ENCODE measurements around the gene MATN1.

Gene MATN1

GRCh38 chr1:30744060-30744756 lies 20.8 kb upstream of the MATN1 start:
- Mint-ChIP-seq H3K9me3 (no peaks in the 10 kb centered on the region), H3K27ac (peak overlapping the region; percentile 100), H3K36me3 (peaks cover 75 to 95% of the 10 kb centered on the region in 2 donors), H3K27me3 (no peaks in the 10 kb centered on the region), H3K4me3 (peak overlapping the region; percentile 72 to 88), H3K4me1 (peaks cover 87 to 100% of the 10 kb centered on the region in 2 donors)
- no peak for DNase-seq
- peak; percentile 5 to 29 for ATAC-seq (replicated peaks)

DNA sequence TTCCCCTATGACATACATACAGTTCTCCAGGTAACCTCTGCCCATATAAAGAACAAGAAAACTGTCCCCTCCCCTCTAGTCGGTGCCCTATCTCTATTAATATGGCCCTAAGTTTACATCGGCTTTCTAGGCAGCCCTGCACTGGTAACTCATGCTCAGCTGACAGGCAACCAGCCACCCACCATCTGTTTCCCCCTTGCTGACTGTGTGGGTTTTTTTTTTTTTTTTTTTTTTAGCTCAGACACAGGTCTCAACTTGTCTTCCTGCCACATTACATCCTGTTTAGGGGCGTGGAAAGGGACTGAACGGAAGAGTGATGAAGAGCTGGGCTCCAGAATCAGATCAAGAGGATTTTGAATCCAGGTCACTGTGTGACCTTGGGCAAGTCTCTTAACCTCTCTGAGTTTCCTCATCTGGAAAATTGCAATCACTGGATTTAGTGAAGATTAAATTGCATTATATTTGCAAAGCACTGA lies 20.2 kb upstream of the MATN1 start:
- H3K36me3 Mint-ChIP-seq, result peaks cover 75 to 95% of the 10 kb centered on the region in 2 donors
- H3K27ac Mint-ChIP-seq, result peak overlapping the region; percentile 100
- H3K27me3 Mint-ChIP-seq, result no peaks in the 10 kb centered on the region
- ATAC-seq (replicated peaks) (peak; percentile 54 to 67), DNase-seq (no peak)
- no peaks in the 10 kb centered on the region for H3K9me3 Mint-ChIP-seq
- peak overlapping the region; percentile 72 for H3K4me3 Mint-ChIP-seq
- H3K4me1 Mint-ChIP-seq, result peaks cover 84 to 100% of the 10 kb centered on the region in 2 donors

- no peak for DNase-seq
- H3K27ac Mint-ChIP-seq, result peak overlapping the region; percentile 100
- ATAC-seq (replicated peaks), result no peak
- H3K27me3 Mint-ChIP-seq, result no peaks in the 10 kb centered on the region
- peaks cover 83 to 100% of the 10 kb centered on the region in 2 donors for H3K4me1 Mint-ChIP-seq
- H3K36me3 Mint-ChIP-seq, result peaks cover 75 to 95% of the 10 kb centered on the region in 2 donors
- peak overlapping the region; percentile 72 for H3K4me3 Mint-ChIP-seq
- H3K9me3 Mint-ChIP-seq, result no peaks in the 10 kb centered on the region
These were observed 19.7 kb upstream of the MATN1 start for GRCh38 chr1:30742963-30743559.

- Mint-ChIP-seq H3K4me1 (peaks cover 78 to 100% of the 10 kb centered on the region in 2 donors), H3K27ac (peak overlapping the region; percentile 82), H3K27me3 (no peaks in the 10 kb centered on the region), H3K36me3 (peaks cover 75 to 96% of the 10 kb centered on the region in 2 donors), H3K9me3 (no peaks in the 10 kb centered on the region), H3K4me3 (peak overlapping the region; percentile 6 to 13)
- no peak for ATAC-seq (replicated peaks)
- DNase-seq, result no peak
These were observed 19.0 kb upstream of the MATN1 start for GRCh38 chr1:30742300-30742962.

- ATAC-seq (replicated peaks) (no peak), DNase-seq (no peak)
- Mint-ChIP-seq H3K27ac (peak overlapping the region; percentile 81), H3K9me3 (no peaks in the 10 kb centered on the region), H3K4me1 (peaks cover 68 to 100% of the 10 kb centered on the region in 2 donors), H3K36me3 (peaks cover 78 to 96% of the 10 kb centered on the region in 2 donors), H3K4me3 (peak overlapping the region; percentile 66 to 76), H3K27me3 (no peaks in the 10 kb centered on the region)
These were observed 18.0 kb upstream of the MATN1 start for GRCh38 chr1:30741239-30741894.

- DNase-seq, result no peak
- ATAC-seq (replicated peaks), result no peak
- H3K4me3 Mint-ChIP-seq, result peak overlapping the region; percentile 66 to 76
- peaks cover 64 to 100% of the 10 kb centered on the region in 2 donors for H3K4me1 Mint-ChIP-seq
- peaks cover 77 to 97% of the 10 kb centered on the region in 2 donors for H3K36me3 Mint-ChIP-seq
- H3K27ac Mint-ChIP-seq, result peak overlapping the region; percentile 86
- no peaks in the 10 kb centered on the region for H3K27me3 Mint-ChIP-seq
- no peaks in the 10 kb centered on the region for H3K9me3 Mint-ChIP-seq
These were observed 17.2 kb upstream of the MATN1 start for GRCh38 chr1:30740251-30741238.

GRCh38 chr1:30739601-30740000 lies 16.2 kb upstream of the MATN1 start:
- H3K9me3 Mint-ChIP-seq, result no peaks in the 10 kb centered on the region
- H3K27ac Mint-ChIP-seq, result peak overlapping the region; percentile 86
- H3K4me1 Mint-ChIP-seq, result peaks cover 60 to 98% of the 10 kb centered on the region in 2 donors
- DNase-seq (no peak), ATAC-seq (replicated peaks) (no peak)
- H3K27me3 Mint-ChIP-seq, result no peaks in the 10 kb centered on the region
- peaks cover 80 to 97% of the 10 kb centered on the region in 2 donors for H3K36me3 Mint-ChIP-seq
- H3K4me3 Mint-ChIP-seq, result no peak overlapping the region

DNA sequence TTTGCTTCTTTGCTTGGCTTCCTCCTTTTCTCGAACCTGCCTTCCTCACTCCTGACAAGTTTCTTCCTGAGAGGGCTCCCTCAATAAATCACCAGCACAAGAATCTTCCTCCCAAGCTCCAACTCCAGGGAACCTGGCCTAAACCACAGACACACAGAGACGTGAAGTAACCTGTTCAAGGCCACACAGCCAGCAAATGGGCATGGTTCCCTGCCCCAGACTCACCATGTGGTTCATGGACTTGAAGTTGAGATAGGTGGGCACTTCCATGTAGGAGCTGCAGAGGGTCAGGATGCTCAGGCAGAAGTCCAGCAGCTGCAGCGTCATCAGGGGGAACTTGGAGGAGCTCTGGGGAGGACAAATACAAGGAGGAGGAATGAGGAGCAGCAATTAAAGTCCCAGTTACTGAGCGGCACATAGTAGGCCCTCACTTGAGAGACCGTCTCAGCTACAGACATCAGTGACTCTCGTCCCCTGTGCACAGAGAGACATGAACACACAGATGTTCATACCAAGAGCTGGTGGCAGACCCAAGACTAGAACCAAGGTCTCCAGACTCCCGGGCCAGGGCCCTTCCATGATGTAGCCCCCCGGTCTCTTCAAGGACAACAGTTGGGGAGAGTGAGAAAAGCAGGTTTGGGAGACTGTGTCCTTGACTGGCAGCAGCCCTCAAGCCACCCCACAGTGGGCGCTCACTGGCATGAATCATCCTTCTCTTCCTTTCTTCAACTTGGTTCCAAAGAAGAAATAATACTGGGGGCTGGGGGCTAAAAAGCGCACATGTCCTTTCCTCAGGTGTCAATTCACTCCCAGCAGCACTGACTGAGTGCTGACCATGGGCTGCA lies 15.6 kb upstream of the MATN1 start:
- DNase-seq, result no peak
- Mint-ChIP-seq H3K4me1 (peaks cover 56 to 91% of the 10 kb centered on the region in 2 donors), H3K9me3 (no peaks in the 10 kb centered on the region), H3K27me3 (no peaks in the 10 kb centered on the region), H3K27ac (peak overlapping the region; percentile 86), H3K36me3 (peaks cover 81 to 98% of the 10 kb centered on the region in 2 donors), H3K4me3 (peak overlapping the region; percentile 12 to 39)
- ATAC-seq (replicated peaks), result no peak

- H3K27me3 Mint-ChIP-seq, result no peaks in the 10 kb centered on the region
- ATAC-seq (replicated peaks), result peak in 1 of 2 donors; percentile 16
- H3K4me3 Mint-ChIP-seq, result no peak overlapping the region
These were observed 14.8 kb upstream of the MATN1 start for GRCh38 chr1:30738040-30738714.

DNA sequence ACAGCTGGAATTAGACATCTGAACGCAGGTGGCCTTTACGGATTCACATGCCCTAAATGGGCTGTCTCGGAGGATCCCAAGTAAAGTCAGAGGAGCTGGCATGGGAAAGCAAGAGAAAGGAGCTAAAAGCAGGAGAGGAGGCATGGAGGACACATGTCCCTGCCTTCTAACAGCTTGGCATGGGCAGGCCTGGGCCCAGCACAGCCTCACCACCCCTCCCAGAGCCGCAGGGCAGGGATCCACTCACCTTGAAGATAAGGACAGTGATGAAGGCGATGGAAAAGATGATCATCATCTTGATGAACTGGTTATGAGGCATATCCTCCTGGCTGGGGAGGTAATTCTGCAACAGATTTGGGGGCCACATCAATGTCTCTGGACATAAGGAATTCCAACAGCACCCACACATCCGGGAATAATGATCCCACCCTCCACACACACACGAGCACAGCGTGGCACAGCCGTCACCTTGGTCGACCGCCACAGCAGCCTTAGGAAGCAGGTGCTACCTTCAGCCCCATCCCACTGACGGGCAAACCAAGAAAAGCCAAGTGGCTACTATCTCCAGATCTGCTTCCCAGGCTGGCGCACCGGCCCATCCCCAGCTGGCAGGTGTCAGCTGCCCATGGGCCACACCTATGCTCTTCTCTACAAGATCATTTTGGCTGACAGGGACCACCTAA lies 14.1 kb upstream of the MATN1 start:
- Mint-ChIP-seq H3K9me3 (no peaks in the 10 kb centered on the region), H3K4me3 (no peak overlapping the region)

More at GRCh38 chr1:30738040-30738714, 14.8 kb upstream of the MATN1 start:
- Mint-ChIP-seq H3K4me1 (peaks cover 52 to 83% of the 10 kb centered on the region in 2 donors), H3K9me3 (no peaks in the 10 kb centered on the region), H3K27ac (peak overlapping the region; percentile 86), H3K36me3 (peaks cover 79 to 98% of the 10 kb centered on the region in 2 donors)
- no peak for DNase-seq

DNA sequence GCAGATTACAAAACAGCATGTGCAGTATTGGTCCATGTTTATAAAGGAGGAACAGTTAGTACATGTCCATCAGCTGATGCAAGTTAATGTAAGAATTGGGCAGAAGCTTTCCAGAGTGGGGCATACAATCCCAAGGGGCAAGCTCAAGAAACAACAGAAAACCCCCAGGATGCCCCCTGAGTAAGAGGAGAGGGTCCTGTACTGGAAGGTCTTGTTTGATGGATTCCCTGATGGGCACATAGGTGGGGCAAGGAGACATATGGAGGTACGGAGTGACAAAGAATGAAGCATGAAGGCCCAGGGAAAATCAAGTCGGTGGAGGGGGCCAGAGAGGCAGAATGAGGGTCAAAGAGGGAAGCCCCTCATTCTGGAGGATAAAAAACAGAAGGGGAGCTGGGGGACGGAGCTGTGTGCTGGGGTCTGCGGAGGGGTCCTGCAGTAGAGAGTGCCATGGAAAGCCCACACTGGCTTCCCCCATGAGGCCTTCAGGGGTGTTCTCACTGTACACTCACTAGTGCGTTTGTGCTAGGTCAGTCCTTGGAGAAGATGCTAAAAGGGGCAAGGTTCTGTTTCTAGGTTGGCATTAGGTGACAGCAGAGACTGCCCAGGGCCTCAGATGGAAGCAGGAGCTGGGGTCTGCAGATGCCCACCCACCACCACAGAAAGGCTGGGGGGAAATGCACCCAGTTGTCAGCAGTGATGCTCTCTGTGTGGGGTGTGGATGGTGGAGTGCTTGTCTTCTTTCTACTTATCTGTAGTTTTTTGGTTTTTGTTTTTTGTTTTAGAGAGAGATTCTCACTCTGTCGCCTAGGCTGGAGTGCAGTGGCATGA lies 12.5 kb upstream of the MATN1 start:
- no peaks in the 10 kb centered on the region for H3K27me3 Mint-ChIP-seq
- DNase-seq, result no peak
- no peaks in the 10 kb centered on the region for H3K9me3 Mint-ChIP-seq
- peaks cover 69 to 91% of the 10 kb centered on the region in 2 donors for H3K36me3 Mint-ChIP-seq
- peaks cover 49 to 82% of the 10 kb centered on the region in 2 donors for H3K4me1 Mint-ChIP-seq
- ATAC-seq (replicated peaks), result no peak
- H3K27ac Mint-ChIP-seq, result peak overlapping the region; percentile 69
- peak overlapping the region in 1 of 2 donors; percentile 14 for H3K4me3 Mint-ChIP-seq

More for the DNA sequence above, 14.1 kb upstream of the MATN1 start:
- H3K36me3 Mint-ChIP-seq, result peaks cover 79 to 97% of the 10 kb centered on the region in 2 donors
- peaks cover 50 to 82% of the 10 kb centered on the region in 2 donors for H3K4me1 Mint-ChIP-seq
- no peaks in the 10 kb centered on the region for H3K27me3 Mint-ChIP-seq
- DNase-seq (no peak), ATAC-seq (replicated peaks) (no peak)
- peak overlapping the region; percentile 65 for H3K27ac Mint-ChIP-seq
